Measurements from ENCODE around the gene PTGR3. TPM values are rescaled to one million over a fixed set of nuclear protein-coding genes. Genes with fewer than 3 reads are reported as not detected.

Gene PTGR3
- total RNA-seq, 1 donor from 2014 or later, result 6.8 TPM

GRCh38 chr18:75204732-75205513 lies 4.0 kb downstream of the PTGR3 start:
- no peaks in the 10 kb centered on the region for H3K27me3 ChIP-seq (ENCODE audit: control insufficient read depth, insufficient read depth, low read length)
- no peak for TF ChIP-seq CTCF (IDR thresholded peaks at IDR 0.05; ENCODE audit: insufficient read depth, low read length, severe bottlenecking)
- DNase-seq (ENCODE audit: low read depth) (no peak), FAIRE-seq (no peak)
- H3K4me3 ChIP-seq (ENCODE audit: low read depth, low read length), result peak overlapping the region; percentile 27
- peaks cover 6% of the 10 kb centered on the region for H3K36me3 ChIP-seq (ENCODE audit: control insufficient read depth, insufficient read depth, low read length)

- H3K27me3 ChIP-seq (ENCODE audit: control insufficient read depth, insufficient read depth, low read length), result no peaks in the 10 kb centered on the region
- H3K36me3 ChIP-seq (ENCODE audit: control insufficient read depth, insufficient read depth, low read length), result peaks cover 6% of the 10 kb centered on the region
- FAIRE-seq (no peak), DNase-seq (ENCODE audit: low read depth) (no peak)
- TF ChIP-seq CTCF (IDR thresholded peaks at IDR 0.05; ENCODE audit: insufficient read depth, low read length, severe bottlenecking), result no peak
- peak overlapping the region; percentile 27 for H3K4me3 ChIP-seq (ENCODE audit: low read depth, low read length)
Observed at GRCh38 chr18:75204269-75204731, 4.6 kb downstream of the PTGR3 start.

GRCh38 chr18:75203416-75204268 lies 5.3 kb downstream of the PTGR3 start:
- H3K27me3 ChIP-seq (ENCODE audit: control insufficient read depth, insufficient read depth, low read length), result no peaks in the 10 kb centered on the region
- DNase-seq (ENCODE audit: low read depth) (no peak), FAIRE-seq (no peak)
- peak overlapping the region; percentile 27 for H3K4me3 ChIP-seq (ENCODE audit: low read depth, low read length)
- TF ChIP-seq CTCF (IDR thresholded peaks at IDR 0.05; ENCODE audit: insufficient read depth, low read length, severe bottlenecking), result no peak
- peaks cover 6% of the 10 kb centered on the region for H3K36me3 ChIP-seq (ENCODE audit: control insufficient read depth, insufficient read depth, low read length)

GRCh38 chr18:75202696-75203365 lies 6.1 kb downstream of the PTGR3 start:
- no peak for DNase-seq (ENCODE audit: low read depth)
- TF ChIP-seq CTCF (IDR thresholded peaks at IDR 0.05; ENCODE audit: insufficient read depth, low read length, severe bottlenecking), result no peak
- Histone ChIP-seq H3K36me3 (ENCODE audit: control insufficient read depth, insufficient read depth, low read length) (peaks cover 6% of the 10 kb centered on the region), H3K4me3 (ENCODE audit: low read depth, low read length) (no peak overlapping the region), H3K27me3 (ENCODE audit: control insufficient read depth, insufficient read depth, low read length) (no peaks in the 10 kb centered on the region)
- no peak for FAIRE-seq

GRCh38 chr18:75201282-75202270 lies 7.4 kb downstream of the PTGR3 start:
- H3K4me3 ChIP-seq (ENCODE audit: low read depth, low read length), result no peak overlapping the region
- no peaks in the 10 kb centered on the region for H3K27me3 ChIP-seq (ENCODE audit: control insufficient read depth, insufficient read depth, low read length)
- H3K36me3 ChIP-seq (ENCODE audit: control insufficient read depth, insufficient read depth, low read length), result peaks cover 6% of the 10 kb centered on the region
- no peak for TF ChIP-seq CTCF (IDR thresholded peaks at IDR 0.05; ENCODE audit: insufficient read depth, low read length, severe bottlenecking)
- DNase-seq (ENCODE audit: low read depth) (no peak), FAIRE-seq (no peak)
